Measurements from ENCODE around the gene PTPRN2.
"Not testable (repeated sequence)": the region's sequence is repeated elsewhere in the genome, so short reads cannot be mapped to it uniquely, and the experiment has no call there.

Gene PTPRN2

DNA sequence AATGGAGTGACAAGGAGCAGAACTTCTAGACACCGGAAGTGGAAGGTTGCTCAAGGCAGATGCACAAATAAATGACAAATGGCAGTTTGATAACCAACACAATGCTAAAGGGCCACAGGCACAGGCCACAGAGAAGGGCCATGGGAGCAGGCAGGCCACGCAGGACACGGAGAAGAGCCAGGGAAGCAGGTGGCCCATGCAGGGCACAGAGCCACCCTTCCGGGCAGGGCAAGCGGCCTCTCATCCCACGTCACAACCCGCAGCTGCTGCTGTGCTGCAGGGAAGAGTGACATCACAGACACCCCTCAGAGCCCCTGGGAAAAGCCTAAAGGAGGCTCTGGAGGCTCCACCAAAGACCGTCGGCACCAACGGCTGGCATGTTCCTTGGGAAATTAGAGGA is 328.5 kb downstream of the PTPRN2 start:
- DNase-seq: no peak

DNA sequence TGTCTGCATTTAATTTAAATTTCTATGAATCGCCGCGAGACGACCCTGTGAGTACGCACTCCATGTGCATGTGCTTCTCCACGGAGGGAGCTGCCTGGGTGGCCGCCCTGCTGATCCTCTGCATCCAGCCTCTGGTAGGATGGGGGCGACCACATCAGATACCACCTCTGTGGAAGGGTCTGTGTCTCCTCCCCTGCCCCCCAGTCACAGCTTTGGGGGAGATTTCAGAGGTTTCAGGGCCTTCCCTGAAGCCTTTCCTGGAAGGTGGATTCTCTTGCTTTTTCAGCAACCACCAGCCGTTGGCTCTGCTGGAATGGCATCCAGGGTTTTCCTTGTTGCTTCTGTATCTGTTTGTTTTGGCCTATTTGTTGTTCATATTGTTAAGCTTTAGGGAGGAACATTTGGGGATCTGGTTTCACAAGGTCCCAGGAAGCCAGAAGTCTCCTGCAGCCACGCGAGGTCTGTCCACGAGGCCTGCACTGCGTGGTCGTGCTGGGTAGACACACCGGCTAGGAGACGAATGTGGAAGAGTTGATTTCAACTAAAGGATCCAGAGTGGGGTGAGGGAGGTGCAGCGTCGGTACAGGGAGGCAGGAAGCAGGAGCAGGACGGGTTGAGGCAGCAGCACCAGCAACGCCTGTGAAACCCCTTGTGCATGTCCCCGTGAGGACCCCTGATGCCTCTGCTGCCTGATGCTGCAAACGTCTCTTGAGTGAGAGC is 329.1 kb downstream of the PTPRN2 start:
- DNase-seq: no peak

DNA sequence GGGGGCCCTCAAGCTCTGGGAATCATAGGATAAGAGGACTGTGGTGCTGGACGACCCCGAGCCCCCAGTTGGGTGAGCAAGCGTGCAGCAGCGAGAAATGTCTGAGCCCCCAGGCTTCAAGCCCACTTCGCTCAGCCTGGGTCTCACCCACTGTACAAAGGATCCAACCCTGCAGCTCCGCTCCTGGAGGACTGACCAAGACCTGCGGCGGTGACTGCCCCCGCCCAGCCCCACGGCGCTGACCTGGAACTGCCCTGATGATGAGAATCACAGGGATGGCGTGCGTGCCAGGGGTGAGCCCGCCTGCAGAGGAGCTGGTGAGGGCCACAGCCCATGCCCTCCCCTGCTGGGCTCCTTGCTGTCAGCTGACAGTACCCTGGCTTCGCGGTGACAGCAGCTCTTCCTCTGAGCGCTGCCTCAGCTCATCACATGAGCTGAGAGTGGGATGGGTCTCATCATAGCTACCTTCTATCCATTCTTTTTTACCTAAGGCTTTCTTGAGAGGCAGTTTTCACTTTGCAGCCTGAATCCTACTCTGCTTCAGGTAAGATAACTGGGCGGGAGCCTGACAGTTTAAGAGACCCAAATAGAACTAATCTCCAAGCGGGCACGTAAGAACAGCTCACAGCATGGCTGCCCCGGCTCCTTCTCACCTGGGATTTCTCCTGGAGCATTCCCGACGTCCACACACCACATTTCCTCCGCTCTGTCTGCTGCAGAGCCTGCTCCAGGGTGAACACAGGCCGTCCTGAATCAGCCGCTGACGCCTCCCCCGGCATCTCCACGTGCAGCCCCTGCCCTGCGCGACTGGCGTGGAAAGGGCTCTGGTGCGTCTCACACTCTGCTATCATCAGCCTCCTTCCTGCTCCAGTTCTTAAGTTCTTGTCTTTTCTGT is 329.9 kb downstream of the PTPRN2 start:
- DNase-seq: no peak

DNA sequence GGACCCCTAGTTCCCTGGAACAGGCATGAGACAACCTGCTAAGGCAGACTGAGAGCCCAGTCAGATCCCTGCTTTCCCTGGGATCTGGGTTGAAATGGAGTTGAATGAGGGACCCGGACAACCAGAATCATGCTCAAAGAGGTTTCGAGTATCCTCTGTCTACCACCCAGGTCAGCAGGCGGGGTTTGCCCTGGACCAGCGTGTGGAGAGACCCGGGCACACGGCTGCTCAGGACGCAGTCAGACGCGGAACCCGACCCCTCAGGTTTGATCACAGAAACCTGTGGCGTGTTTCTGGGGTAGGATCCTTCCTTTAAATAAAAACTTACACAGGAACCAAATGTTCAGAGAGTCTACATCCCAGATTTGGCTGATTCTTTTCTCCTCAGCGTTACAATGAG is 330.6 kb downstream of the PTPRN2 start:
- no peak for DNase-seq

DNA sequence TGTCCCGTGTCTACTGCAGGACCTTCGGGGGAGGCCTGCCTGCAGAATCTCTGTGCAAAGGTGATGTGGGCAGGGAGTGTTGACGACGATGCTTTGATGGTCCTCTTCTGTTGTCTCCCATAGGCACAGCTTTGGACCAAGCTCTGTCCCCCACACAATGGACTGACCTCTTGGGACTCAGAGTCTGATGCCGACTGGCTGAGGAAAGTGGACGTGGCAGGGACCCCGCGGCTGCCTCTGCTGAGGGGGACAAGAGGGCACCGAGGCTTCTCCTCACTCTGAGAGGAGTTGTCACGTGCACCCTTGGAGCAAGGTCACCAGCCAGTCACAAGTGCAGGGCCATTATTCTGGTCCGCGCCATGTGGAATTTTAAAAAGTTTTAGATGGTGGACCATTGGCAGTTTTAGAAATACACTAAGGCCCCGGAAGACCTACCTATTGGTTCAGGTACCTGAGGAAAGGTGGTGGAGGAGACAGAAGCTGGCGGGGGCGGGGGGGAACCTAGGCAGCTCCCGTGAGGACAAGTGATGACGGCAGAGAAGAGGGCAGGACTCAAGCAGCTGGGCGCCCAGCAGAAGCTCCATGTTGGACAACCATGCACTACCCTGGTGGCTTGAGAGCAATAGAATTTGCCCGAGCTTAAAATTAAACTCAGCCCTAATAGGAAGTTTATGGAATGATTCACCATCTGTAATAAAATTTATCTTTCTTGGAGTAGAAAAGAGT is 331.4 kb downstream of the PTPRN2 start:
- DNase-seq: no peak

DNA sequence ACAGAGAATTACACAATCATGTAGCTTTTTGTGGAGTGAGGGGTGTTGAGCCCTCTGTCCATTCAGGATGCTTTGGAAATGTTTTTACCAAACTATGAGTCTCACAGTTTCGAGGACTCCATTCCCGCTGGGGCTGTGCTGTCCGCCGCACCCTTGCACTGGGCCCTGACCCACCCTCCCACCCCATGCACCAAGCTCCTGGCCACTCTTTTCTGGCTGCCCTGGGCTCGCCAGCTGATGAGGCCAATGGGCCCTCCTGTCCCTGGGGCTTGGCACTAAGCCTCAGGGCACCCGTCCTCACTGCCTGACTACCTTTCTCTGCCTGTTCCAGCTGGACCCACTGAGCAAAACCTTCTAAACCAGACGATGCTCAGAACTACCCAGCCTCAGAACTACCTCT is 332.1 kb downstream of the PTPRN2 start:
- DNase-seq: no peak

DNA sequence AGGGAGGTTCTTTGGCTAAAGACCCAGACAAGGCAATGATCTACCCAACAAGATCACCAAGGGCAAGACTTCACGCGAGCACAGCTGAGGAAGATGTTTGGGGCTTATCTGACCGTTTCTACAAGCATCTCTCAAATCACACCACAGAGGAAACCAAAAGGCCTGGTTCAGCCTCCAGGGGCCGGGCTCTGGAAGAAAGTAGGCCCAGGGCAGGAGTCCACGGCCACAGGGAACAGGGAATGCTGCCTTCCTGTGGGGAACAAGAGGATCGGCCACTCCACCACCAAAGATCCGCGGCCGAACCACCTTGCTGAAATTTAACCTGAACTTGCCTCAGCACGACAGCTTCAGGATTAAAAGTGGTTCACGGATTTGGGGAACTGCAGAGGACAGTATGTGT is 332.5 kb downstream of the PTPRN2 start:
- no peak for DNase-seq

DNA sequence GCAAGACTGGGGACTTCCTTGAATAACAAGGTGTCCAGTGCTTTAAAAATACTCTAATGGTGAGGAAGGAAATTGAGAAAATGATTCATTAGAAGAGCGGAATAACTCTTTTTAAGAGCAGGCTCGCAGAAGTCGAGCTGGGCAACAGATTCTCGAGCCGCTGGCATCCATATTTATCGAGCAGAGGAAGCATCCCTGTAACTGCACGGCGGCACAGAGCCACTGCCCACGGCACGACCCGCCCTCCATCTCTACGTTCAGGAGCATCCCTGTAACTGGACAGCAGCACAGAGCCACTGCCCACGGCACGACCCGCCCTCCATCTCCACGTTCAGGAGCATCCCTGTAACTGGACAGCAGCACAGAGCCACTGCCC is 334.0 kb downstream of the PTPRN2 start:
- DNase-seq: not testable (repeated sequence)

DNA sequence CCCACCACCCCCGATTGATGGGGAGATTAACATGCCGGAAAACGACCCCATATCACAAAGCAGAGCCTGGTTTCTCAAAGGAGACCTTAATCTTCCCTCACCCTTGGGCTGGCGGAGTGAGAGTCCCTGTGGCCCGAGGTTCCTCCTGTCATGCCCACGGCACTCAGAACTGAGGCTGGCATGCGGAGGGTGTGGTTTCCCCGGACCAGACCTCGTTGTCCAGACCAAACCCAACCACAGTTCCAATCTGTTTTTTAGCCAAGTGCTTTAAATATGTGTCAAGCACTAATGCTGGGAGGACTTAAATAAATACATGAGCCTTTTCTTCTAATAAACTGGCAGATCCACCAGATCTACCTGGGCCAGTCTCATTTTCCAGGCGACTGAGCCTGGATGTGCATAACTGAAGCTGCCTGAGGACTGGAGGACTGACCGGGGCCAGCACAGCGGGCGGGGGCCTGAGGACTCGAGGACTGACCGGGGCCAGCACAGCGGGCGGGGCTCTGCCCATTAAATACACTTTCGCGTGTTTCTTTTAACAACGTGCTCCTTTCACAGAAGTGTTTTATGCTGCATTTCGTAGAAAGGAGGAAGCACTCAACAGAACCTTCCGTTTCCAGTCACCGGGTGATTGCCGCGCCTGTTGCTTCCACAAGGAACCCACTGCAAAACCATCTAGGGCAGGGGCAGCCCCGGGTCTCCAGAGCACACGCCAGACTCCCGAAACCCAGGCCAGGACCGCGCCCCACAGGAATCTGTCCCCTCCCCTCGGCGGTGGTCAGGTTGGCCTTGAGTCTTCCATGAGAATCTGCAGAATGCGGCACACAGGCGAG is 334.6 kb downstream of the PTPRN2 start:
- no peak for DNase-seq

DNA sequence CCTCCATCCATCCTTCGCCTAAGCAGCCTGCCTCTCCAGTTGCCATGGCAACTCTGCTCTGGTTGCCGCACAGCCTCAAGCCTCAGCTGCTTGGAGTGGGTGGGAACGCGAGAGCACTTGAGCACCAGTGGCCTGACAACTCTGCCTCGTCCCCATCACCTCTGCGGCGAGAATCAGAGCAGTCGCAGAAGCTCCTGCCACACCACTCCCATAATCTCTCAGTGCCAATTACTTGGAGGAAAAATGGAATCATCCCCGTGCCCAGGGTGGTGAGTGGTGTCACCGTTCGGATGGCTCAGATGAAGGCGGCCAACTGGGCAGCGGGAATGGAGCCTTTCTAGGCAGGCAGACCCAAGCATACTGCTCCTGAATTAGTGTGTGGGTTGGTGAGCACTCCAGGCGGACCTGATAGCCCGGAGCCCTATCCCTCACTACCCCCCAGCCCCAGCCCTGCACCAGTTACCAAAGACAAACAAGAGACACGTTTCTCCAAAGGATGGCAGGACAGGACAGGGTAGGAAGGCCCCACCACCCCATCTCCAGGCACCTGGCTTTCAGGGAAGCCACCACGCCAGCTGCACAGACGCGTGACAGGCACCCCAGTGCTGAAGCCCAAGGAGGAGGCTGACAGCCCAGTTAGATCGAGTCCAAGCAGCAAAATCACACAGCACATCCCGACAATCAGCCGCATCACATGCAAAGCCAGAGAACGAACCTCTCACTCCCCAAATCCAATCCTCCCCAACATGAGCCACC is 335.4 kb downstream of the PTPRN2 start:
- DNase-seq: no peak

DNA sequence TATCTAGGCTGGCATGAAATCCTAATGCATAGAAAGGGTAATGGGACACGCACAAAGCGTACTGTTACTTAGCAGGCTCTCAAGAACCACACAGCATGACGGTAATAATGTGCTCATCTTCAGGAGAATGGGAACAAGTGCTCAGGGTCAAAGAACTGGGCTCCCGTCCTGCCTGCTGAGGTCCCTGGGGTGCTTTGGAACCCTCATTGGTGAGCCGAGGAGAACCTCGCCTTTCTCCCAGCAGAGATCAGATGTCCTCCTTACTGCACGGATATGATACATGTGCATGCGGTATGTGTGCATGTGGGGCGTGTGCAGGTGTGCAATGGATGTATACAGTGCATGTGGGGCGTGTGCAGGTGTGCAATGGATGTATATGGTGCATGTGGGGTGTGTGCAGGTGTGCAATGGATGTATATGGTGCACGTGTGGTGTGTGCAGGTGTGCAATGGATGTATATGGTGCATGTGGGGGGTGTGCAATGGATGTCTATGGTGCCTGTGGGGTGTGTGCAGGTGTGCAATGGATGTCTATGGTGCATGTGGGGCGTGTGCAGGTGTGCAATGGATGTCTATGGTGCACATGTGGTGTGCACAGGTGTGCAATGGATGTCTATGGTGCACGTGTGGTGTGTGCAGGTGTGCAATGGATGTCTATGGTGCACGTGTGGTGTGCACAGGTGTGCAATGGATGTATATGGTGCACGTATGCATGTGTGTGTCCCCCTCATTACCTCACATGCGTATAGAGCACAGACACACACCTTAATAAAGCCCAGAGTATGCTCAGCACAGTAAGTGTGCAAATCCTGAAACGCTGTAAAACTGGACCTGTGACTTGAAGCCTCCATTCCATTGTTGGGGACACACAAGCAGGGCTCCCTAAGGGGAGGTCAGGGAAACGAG is 336.3 kb downstream of the PTPRN2 start:
- DNase-seq: no peak

DNA sequence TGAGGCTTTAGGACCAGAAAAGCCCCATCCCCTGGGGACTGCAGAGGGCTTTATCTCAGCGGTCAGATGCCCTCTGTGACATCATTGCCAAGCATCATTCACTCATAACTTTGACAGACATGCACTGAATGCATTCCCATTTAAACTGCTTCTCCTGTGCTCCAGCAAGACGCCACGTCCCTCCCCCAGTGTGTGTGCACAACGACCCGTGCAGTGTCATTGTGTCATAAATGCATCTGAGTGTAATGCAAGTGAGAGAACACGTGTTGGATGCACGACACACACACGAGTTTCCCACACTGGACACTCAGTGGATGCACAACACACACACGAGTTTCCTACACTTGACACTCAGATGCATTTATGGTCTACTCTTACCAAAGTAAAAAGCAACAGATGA is 337.9 kb downstream of the PTPRN2 start:
- no peak for DNase-seq

DNA sequence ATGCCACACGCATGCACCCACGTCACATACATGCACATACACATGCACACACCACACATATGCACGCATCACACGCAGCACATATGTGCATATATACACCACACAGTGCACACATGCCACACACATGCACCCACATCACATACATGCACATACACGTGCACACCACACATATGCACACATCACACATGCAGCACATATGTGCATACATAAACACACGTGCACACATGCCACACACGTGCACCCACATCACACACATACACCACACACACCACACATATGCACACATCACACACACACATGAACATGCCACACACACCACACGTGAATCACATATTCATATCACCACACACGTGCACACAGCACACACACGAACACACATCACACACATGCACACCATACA is 338.8 kb downstream of the PTPRN2 start:
- no peak for DNase-seq

DNA sequence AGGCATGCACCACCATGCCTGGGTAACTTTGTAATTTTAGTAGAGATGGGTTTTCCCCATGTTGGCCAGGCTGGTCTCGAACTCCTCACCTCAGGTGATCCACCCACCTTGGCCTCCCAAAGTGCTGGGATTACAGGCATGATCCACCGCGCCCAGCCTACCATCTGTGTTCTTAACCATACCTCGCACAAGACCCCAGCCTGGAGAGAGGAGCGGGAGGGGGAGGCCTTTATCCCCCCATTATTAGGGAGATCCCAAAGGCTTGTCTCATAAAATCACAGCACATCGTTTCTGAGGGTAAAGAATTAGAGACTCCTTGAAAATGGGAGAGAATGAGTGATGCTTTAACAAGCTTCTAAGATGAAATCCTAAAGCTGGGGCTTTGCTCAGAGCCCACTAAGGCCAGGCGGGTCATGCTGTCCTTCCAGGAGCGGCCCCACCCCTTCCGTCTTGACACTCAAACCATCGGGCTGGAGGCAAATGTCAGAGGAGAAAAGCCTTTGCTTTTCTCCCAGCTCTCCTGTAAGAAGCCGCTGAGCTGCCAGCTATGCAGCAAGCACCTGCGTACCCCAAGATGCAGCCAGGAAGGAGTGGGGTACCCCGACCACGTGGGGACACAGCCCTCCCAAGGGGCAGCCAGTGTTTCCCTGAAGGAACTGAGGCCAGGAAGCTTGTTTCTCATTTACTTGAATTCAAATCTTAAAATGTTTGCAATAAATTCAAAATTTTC is 339.7 kb downstream of the PTPRN2 start:
- DNase-seq: no peak

DNA sequence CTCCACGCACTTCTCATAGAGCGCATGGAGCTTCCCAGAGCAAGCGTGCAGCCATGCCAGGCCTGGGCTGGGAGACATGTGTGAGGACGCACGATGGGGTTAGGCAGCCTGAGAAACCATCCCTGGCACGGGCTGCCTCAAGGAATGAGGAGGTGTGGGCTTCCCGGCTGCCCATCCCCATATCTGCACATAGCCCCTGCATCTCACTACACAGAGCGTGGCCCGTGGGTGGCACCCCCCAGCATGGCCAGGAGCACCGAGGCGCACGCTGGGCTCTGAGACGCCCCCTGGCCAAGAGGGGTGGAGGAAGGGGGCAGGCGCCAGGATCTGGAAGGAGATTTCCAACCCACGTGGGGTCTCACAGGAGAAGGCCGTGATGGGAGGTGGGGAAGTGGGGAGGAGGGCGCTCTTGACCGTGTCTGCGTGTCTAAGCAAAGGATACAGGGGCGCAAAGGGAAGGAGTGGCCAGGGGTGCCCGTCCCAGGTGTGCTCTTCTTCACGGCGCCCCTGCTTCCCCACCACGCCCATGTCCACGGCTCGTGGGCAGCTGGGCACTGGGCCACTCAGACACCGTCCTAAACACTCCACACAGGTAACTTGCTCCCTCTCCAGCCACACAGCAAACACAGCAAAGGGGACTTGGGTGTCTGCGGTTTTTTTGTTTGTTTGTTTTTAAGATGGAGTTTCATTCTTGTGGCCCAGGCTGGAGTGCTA is 340.5 kb downstream of the PTPRN2 start:
- no peak for DNase-seq

DNA sequence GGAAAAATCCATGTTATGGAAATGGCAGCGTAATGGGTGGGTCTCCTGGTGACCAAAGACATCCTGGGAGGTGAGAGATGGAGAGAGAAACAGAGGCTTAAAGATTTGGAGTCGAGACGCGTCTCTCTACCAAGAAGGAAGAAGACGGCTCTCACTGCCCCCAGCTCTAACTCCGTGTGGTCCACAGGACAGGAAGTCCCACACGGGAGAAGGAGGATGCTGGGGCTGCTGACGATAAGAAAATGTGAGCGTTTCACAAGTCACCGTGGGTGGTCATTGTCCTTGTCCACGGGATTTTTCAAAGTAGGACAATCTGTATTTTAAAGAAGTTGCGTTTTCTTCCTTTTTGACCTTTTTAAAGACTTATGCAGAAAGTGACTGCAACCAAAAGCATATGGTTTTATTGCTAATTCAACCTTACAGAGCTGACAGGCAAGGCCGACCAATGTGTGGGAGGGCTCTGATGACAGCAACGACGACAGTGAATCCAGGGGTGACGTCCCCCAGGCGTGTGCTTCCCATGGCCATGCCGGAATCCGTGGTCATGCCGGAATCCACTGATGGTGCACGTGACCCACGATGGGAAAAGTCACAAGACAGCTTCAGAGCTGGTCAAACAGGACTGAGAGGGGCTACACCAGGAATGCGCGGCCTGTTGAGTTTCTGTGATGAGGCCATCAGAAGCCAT is 341.2 kb downstream of the PTPRN2 start:
- no peak for DNase-seq

DNA sequence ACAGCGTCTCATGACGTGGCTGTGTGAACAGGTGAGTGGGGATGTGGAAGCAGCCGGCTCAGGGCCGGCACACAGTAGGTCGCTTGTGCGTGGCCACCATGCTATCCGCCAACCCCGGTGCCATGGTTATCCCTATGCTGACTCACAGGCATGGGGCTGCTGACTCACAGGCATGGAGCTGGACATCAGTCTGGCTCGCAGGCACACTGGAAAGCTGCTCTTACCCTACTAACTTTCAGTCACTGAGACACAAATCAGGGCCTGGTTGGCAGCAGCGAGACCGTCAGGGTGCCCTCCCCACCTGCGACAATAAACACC is 341.9 kb downstream of the PTPRN2 start:
- DNase-seq: no peak

DNA sequence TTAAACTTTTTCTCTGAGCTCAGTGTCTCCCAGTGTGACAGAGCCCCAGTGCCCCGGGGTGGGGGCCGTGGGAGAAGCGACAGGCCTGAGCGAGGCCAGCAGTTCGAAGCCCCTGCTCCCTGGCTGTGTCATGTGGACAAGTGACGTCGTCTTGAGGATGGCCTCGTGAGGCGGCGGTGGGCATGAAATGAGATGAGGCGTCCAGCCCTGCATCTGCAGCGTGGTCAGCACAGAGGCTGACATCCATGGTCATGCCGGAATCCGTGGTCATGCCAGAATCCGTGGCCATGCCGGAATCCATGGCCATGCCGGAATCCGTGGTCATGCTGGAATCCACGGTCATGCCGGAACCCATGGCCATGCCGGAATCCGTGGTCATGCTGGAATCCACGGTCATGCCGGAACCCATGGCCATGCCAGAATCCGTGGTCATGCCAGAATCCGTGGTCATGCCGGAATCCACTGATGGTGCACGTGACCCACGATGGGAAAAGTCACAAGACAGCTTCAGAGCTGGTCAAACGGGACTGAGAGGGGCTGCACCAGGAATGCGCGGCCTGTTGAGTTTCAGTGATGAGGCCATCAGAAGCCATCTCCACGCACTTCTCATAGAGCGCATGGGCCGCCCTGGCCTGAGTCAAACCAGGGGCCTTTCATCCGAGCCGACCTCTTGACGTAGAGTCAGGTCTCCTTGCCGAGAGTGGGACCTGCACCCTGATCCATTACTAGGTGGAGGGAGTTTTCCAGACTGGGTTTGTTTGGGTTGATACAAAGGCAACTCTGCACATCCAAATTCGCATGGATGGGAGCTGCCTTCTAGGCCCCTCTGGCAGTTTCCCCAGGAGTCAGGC is 342.5 kb downstream of the PTPRN2 start:
- no peak for DNase-seq

Data from activated CD4-positive, alpha-beta T cell treated with anti-CD3 and anti-CD28 coated beads, Interleukin-2, Interleukin-6, amounts not matched to agents 100 ng/mL and 50 ng/mL, durations not matched to agents 16 hours and 8 hours (primary cell).